DOHH2 (cell line): ENCODE measurements around the gene DPYD.

Source experiments
- H3F3A ChIP-seq: fragments of 200-600 bp; sonication (generic), shearing (Covaris generic); 2 replicates; pipeline ENCODE4 v1.6.0; 2016; ENCODE audit warnings: antibody characterized with exemption, mild to moderate bottlenecking; ENCODE audit not compliant: control insufficient read depth, insufficient read depth
- H3K27ac ChIP-seq: fragments of 200-600 bp; sonication (generic); 2 replicates; pipeline ENCODE4 v1.5.1; 2014; ENCODE audit warnings: low read depth, mild to moderate bottlenecking, low read length, moderate library complexity
- H3K27me3 ChIP-seq: fragments of 200-600 bp; sonication (generic); 2 replicates; pipeline ENCODE4 v1.6.1; 2014; ENCODE audit warnings: mild to moderate bottlenecking, low read length, mixed read lengths; ENCODE audit not compliant: control insufficient read depth
- H3K36me3 ChIP-seq: fragments of 200-600 bp; sonication (generic); 2 replicates; pipeline ENCODE4 v1.6.1; 2014; ENCODE audit warnings: mild to moderate bottlenecking, low read length, moderate library complexity, mixed read lengths; ENCODE audit not compliant: control insufficient read depth
- H3K4me1 ChIP-seq: fragments of 200-600 bp; sonication (generic); 2 replicates; pipeline ENCODE4 v1.6.1; 2014; ENCODE audit warnings: mild to moderate bottlenecking, low read length, mixed read lengths; ENCODE audit not compliant: control insufficient read depth
- H3K4me2 ChIP-seq: fragments of 200-600 bp; sonication (generic); 2 replicates; pipeline ENCODE4 v1.6.0; 2014; ENCODE audit warnings: mild to moderate bottlenecking, low read length, moderate library complexity
- H3K4me3 ChIP-seq: fragments of 200-600 bp; sonication (generic); 2 replicates; pipeline ENCODE4 v1.5.1; 2014; ENCODE audit warnings: mild to moderate bottlenecking, low read length, mixed read lengths
- H3K79me2 ChIP-seq: fragments of 200-600 bp; sonication (generic); 2 replicates; pipeline ENCODE4 v1.6.1; 2014; ENCODE audit warnings: mild to moderate bottlenecking, low read length, mixed read lengths; ENCODE audit not compliant: control insufficient read depth
- H3K9me2 ChIP-seq: fragments of 200-600 bp; sonication (generic); replicated peaks from 2 replicates; pipeline ENCODE4 v1.6.1; 2014; ENCODE audit warnings: mild to moderate bottlenecking, low read length, mixed read lengths; ENCODE audit not compliant: control insufficient read depth
- H3K9me3 ChIP-seq: fragments of 200-600 bp; sonication (generic); 2 replicates; pipeline ENCODE4 v1.6.1; 2014; ENCODE audit warnings: antibody characterized with exemption, low read length, mixed read lengths; ENCODE audit not compliant: control insufficient read depth, insufficient read depth
- H4K20me1 ChIP-seq: fragments of 200-600 bp; sonication (generic); 2 replicates; pipeline ENCODE4 v1.6.0; 2014; ENCODE audit warnings: low read depth, mild to moderate bottlenecking, antibody characterized with exemption, low read length, moderate library complexity; ENCODE audit not compliant: control insufficient read depth, insufficient read depth
- EZH2phosphoT487 ChIP-seq: fragments of 200-600 bp; sonication (generic); IDR thresholded peaks from 2 replicates; pipeline ENCODE4 v1.6.1; 2017; ENCODE audit warnings: borderline replicate concordance, mild to moderate bottlenecking, antibody characterized with exemption, low read length, moderate library complexity, mixed read lengths
- TF ChIP-seq, protein P1 (sequence below): fragments of 200-600 bp; sonication (generic); IDR thresholded peaks from one replicate; pipeline ENCODE4 v1.5.1; 2014; ENCODE audit warnings: antibody characterized with exemption, mild to moderate bottlenecking, low read depth, low read length; ENCODE audit not compliant: poor library complexity, severe bottlenecking

Gene DPYD

GRCh38 chr1:97943354-97943753 lies 22.5 kb upstream of the DPYD start:
- Histone ChIP-seq H3K36me3 (no peaks in the 10 kb centered on the region), H3K27me3 (no peaks in the 10 kb centered on the region), H3K9me3 (no peaks in the 10 kb centered on the region), H3F3A (no peaks in the 10 kb centered on the region), H3K27ac (no peak overlapping the region), H3K4me3 (no peak overlapping the region), H3K4me1 (no peaks in the 10 kb centered on the region), H3K79me2 (no peaks in the 10 kb centered on the region), H3K4me2 (no peak overlapping the region), H3K9me2 (no peaks in the 10 kb centered on the region), H4K20me1 (no peaks in the 10 kb centered on the region)
- TF ChIP-seq, protein P1, sequence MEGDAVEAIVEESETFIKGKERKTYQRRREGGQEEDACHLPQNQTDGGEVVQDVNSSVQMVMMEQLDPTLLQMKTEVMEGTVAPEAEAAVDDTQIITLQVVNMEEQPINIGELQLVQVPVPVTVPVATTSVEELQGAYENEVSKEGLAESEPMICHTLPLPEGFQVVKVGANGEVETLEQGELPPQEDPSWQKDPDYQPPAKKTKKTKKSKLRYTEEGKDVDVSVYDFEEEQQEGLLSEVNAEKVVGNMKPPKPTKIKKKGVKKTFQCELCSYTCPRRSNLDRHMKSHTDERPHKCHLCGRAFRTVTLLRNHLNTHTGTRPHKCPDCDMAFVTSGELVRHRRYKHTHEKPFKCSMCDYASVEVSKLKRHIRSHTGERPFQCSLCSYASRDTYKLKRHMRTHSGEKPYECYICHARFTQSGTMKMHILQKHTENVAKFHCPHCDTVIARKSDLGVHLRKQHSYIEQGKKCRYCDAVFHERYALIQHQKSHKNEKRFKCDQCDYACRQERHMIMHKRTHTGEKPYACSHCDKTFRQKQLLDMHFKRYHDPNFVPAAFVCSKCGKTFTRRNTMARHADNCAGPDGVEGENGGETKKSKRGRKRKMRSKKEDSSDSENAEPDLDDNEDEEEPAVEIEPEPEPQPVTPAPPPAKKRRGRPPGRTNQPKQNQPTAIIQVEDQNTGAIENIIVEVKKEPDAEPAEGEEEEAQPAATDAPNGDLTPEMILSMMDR, result no peak
- TF ChIP-seq EZH2phosphoT487, result no peak

DNA sequence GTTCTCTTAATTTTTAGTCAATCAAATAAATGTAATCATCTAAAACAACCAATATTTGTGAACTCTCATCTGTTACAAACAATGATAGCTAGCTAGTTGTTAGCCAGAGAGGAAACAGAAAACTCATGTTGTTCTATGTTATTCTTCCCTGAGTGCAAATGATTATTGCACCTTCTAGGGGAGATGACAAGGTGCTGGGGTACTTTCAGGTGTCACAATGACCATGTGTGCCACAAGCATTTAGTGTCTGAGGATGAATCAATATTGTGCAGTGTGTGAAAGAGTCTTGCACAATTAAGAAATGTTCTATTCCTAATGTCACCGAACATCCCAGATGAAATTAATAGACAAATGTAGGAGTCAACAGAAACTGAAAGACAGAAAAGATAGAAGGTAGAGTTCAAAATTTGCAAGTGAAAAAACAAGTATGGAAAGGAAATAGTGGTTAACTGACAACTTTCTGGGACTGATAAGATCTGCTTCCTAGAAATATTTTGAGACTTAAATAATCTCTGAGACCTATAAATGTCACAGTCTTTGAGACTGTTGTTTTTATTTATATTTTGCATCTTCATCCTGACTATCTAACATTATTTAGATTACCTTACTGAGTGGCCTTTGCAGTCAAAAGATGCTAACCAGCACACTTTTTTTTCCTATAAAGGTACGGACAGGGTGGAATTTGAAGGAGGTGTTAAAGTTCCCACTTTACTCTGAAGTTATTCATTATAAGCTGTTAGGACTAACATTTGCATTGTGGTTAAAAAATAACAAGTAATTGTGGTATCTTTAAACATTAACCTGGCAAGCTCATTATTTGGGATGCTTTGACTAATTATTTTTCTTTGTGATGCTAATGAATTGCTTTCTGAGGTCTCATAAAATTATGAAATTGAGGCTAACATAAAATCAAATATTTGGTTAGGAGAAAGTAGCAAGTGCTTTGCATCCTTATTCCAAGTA lies 21.6 kb upstream of the DPYD start:
- H4K20me1 ChIP-seq, result no peaks in the 10 kb centered on the region
- H3F3A ChIP-seq, result no peaks in the 10 kb centered on the region
- no peak overlapping the region for H3K4me2 ChIP-seq
- TF ChIP-seq, protein P1, result no peak
- TF ChIP-seq EZH2phosphoT487, result no peak
- H3K79me2 ChIP-seq, result no peaks in the 10 kb centered on the region
- H3K27ac ChIP-seq, result no peak overlapping the region
- H3K27me3 ChIP-seq, result no peaks in the 10 kb centered on the region
- H3K9me3 ChIP-seq, result no peaks in the 10 kb centered on the region
- no peak overlapping the region for H3K4me3 ChIP-seq
- H3K36me3 ChIP-seq, result no peaks in the 10 kb centered on the region
- H3K4me1 ChIP-seq, result no peaks in the 10 kb centered on the region
- no peaks in the 10 kb centered on the region for H3K9me2 ChIP-seq

- Histone ChIP-seq H3K4me1 (no peaks in the 10 kb centered on the region), H3K4me3 (no peak overlapping the region), H3K79me2 (no peaks in the 10 kb centered on the region), H4K20me1 (no peaks in the 10 kb centered on the region), H3K36me3 (no peaks in the 10 kb centered on the region), H3K27ac (no peak overlapping the region), H3K27me3 (no peaks in the 10 kb centered on the region), H3K9me2 (no peaks in the 10 kb centered on the region), H3K4me2 (no peak overlapping the region), H3K9me3 (no peaks in the 10 kb centered on the region), H3F3A (no peaks in the 10 kb centered on the region)
- no peak for TF ChIP-seq EZH2phosphoT487
- TF ChIP-seq, protein P1, result no peak
Observed at GRCh38 chr1:97938285-97938642, 17.4 kb upstream of the DPYD start.
